Measurements from ENCODE around the gene BMAL1.

GRCh38 chr11:13355191-13355590, 77.6 kb downstream of the BMAL1 start:
- TF ChIP-seq CTCF (IDR thresholded peaks at IDR 0.05; ENCODE audit: low read depth, low read length, poor library complexity, severe bottlenecking), result no peak
- TF ChIP-seq EZH2phosphoT487 (IDR thresholded peaks at IDR 0.05; ENCODE audit: borderline replicate concordance, low read length), result no peak
